Raji (cell line): Measurements from ENCODE around the gene PGC.

Experiments used
- POLR2A ChIP-seq: IDR thresholded peaks from 2 replicates; pipeline ENCODE4 v1.6.1; 2011; ENCODE audit warnings: low read depth, low read length, control low read depth; ENCODE audit not compliant: insufficient read depth

The PGC gene

DNA sequence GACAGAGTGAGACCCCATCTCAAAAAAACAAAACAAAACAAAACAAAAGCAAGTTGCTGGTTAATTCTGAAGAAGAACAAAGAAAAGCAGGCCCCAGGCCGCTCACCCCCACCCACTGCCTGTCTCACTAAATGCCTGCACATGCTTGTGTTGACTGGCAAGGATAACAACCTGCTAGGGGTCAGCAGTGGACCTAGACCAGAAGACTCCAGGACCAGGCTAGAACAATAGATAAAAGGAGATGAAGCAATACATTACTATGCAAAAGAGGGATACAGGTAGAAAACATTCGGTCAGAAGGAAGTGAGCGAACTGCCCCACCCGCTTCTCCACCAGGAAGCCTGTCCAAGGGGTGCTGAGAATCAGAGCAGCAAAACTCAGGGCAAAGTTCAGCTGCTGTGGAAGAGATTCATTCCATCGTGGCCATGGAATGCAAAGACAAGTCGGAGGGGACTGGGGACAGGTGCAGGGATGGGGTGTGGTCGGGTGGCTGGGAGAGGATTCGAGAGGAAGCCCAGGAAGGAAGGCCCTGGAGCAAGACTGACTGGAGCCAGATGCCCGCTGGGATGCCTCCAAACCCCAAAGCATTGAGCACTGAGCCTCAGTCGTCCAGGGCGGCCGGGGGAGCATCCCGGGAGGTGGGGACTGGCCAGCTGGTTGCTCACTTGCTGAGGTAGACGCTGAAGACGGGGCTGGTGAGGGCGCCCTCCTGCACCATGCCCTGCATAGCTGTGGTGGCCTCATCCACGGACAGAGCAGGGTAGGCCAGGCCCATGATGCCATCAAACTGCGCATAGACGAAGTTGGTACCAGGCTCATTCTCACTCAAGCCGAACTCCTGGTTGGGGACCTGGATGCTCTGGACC is 5.3 kb downstream of the PGC start:
- no peak for TF ChIP-seq POLR2A

DNA sequence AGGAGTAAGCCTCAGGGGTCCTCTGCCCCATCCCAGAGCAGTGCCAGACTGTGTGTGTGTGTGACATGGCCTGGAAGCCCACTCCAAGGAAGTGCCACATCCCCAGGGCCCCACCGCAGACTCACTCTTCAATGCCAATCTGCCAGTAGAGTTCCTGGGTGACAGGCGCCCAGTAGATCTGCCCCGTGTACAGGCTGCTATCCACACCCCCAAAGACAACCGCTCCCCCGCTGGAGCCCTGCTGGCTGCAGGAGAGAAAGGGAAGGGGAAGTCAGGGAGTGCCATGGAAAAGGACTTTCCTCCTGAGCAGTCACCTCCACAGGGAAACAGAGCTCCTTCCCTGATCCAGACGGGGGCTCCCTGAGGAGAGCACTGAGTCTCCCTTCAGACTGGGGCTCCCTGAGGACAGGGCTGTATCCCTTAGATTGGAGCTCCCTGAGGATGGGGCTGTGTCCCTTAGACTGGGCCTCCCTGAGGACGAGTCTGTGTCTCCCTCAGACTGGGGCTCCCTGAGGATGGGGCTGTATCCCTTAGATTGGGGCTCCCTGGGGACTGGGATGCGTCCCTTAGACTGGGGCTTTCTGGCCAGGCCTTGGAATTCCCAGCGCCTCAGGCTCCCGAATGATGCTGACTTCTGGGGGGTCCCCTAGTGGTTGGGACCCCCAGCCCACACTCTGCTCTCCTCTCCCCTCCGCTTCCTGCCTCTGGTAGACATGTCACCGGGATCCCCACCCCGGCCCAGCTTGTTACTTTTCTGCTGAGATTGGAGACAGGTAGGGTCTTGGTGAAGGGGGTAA is 6.6 kb downstream of the PGC start:
- no peak for TF ChIP-seq POLR2A

GRCh38 chr6:41739041-41739440 is 8.2 kb downstream of the PGC start:
- TF ChIP-seq POLR2A = no peak

GRCh38 chr6:41737591-41738130 is 9.5 kb downstream of the PGC start:
- TF ChIP-seq POLR2A = no peak

DNA sequence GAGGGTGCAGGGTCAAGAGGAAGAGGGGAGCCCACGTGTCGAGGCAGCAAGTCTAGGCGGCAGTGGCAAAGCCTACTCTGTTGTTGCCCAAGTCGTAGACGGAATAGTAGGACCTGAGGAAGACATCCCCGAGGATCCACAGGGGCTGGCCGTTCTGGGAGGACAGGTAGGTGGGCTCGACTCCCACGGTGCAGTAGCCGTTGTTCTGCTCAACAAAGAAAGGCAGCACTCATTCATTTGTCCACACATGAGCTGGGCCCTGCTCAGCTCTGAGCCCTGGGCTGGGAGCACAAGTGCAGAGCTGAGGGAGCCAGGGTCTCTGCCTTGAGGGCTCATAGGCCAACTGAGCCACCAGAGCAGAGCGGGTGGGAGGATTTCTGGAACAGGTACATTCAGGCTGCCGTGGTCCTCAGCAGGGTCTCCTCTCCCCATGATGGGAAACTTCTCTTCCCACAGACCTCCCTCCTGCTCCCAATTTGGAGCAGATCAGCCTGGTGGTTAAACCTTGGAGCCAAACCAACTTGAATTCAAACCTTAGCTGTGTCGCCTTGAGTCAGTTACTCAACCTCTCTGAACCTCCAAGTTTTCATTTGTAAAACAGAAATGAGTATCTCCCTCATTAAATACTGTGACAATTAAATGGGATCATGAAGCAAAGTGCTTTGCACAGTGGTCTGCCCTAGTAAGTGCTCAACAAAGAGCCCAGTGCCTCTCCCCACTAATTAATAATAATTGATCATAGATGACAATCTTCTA is 10.2 kb downstream of the PGC start:
- TF ChIP-seq POLR2A = no peak

GRCh38 chr6:41736186-41736733 is 10.9 kb downstream of the PGC start:
- TF ChIP-seq POLR2A = no peak

GRCh38 chr6:41735427-41736185 is 11.6 kb downstream of the PGC start, which contains the start of gene TFEB:
TSS of gene TFEB (minus strand) at chr6:41735608. CDS start at chr6:41691213, 44,395 bp downstream.
- TF ChIP-seq POLR2A = no peak; the same call in 1 of the 2 replicates

- peak; percentile 74 for TF ChIP-seq POLR2A
Measured at GRCh38 chr6:41734666-41735426, 12.4 kb downstream of the PGC start.

- peak; percentile 56; the same call in 1 of the 2 replicates for TF ChIP-seq POLR2A
Measured at GRCh38 chr6:41733707-41734665, 13.2 kb downstream of the PGC start.

DNA sequence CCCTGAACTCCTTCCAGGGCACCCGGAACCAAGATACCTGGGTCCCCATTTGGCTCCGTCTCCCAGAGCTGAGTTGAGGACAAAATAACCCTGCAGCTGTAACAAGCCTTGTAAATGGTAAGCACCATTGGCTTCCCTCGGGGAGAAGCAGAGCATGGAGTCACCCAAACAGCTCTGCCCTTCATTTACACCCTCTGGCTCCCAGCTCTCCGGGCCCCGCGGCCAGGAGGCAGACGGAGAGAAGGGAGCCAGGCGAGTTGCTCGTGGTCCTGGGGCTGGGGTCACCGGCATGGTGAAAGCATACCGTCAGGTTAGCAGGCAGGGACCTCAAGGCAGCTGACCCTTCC is 13.9 kb downstream of the PGC start:
- no peak for TF ChIP-seq POLR2A

- TF ChIP-seq POLR2A = peak; percentile 54
Measured at GRCh38 chr6:41732591-41733359, 14.4 kb downstream of the PGC start.

DNA sequence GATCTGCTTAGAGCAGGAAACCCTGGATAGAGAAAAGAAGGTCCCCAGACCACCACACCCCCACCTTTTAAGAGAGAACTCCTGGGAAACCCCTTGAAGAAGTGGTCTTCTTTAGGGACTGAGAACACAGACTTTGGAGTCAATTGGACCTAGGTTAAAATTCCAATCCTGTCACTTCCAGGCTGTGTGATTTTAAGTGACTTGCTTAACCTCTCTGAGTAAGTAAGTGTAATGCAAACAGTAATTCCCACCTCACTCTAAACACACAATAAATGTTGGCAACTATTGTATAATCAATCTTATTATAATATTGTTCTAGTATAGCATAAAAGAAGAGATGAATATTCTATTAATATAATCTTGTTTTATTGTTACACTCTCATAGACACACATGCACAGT is 15.0 kb downstream of the PGC start:
- TF ChIP-seq POLR2A = no peak

DNA sequence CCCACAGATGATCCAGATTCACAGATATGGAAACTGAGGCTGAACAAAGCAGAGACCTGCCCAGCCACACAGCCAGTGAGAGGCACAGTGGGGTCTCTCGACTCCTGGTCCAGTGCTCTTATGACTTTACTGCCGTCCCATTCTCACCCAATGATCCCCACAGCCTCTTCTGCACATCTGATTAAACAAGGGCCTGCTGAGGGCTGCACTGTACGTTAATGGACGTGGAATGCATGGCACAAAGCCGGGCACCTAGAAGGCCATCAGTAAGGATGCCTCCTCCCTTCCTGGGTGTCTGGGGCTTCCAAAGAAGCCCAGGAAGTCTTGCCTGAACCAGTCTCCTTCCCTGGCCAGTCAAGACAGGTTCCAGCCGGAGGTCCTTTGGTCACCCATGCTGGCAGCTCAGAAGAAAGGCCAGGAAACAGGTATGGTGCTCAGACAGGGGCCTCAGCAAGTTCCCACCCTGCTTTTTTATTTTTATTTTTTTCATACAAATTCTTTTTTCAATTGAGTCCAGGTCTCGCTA is 15.6 kb downstream of the PGC start:
- no peak for TF ChIP-seq POLR2A
